Measurements from ENCODE around the gene LRRC23. TPM values are rescaled to one million over a fixed set of nuclear protein-coding genes. Genes with fewer than 3 reads are reported as not detected.
"Not testable (repeated sequence)": the region's sequence is repeated elsewhere in the genome, so short reads cannot be mapped to it uniquely, and the experiment has no call there.

Gene LRRC23
- polyA plus RNA-seq, 1 donor from 2014 or later, result 4.9 TPM

GRCh38 chr12:6868211-6869048, 36.2 kb upstream of the LRRC23 start:
- Mint-ChIP-seq H3K4me3 (peak overlapping the region; percentile 91 to 98 (median 94)), H3K27ac (peak overlapping the region; percentile 83 to 98 (median 84)), H3K9me3 (no peaks in the 10 kb centered on the region), H3K36me3 (peaks cover 1% of the 10 kb centered on the region), H3K27me3 (no peaks in the 10 kb centered on the region), H3K4me1 (peaks cover 23 to 33% (median 33%) of the 10 kb centered on the region in 3 donors)

- H3K9me3 Mint-ChIP-seq, result no peaks in the 10 kb centered on the region
- no peaks in the 10 kb centered on the region for H3K27me3 Mint-ChIP-seq
- peaks cover 23 to 39% (median 36%) of the 10 kb centered on the region in 3 donors for H3K4me1 Mint-ChIP-seq
- H3K27ac Mint-ChIP-seq, result peak overlapping the region; percentile 46 to 98 (median 84)
- peak overlapping the region; percentile 79 to 98 (median 94) for H3K4me3 Mint-ChIP-seq
- peaks cover 1% of the 10 kb centered on the region for H3K36me3 Mint-ChIP-seq
These were observed 35.3 kb upstream of the LRRC23 start for GRCh38 chr12:6869049-6870021.

GRCh38 chr12:6870304-6870703, 34.3 kb upstream of the LRRC23 start:
- not testable (repeated sequence) for H3K9me3 Mint-ChIP-seq, H3K36me3 Mint-ChIP-seq, H3K27me3 Mint-ChIP-seq
- peak overlapping the region in 2 of 3 donors; percentile 23 to 80 for H3K27ac Mint-ChIP-seq
- H3K4me1 Mint-ChIP-seq, result peaks cover 23 to 39% (median 36%) of the 10 kb centered on the region in 3 donors
- H3K4me3 Mint-ChIP-seq, result peak overlapping the region in 1 of 4 donors; percentile 98

- Mint-ChIP-seq H3K4me3 (peak overlapping the region; percentile 88 to 98 (median 95)), H3K4me1 (peaks cover 23 to 39% (median 38%) of the 10 kb centered on the region in 3 donors), H3K27ac (peak overlapping the region; percentile 67 to 78 (median 68)), H3K9me3 (no peaks in the 10 kb centered on the region), H3K36me3 (peaks cover 1% of the 10 kb centered on the region), H3K27me3 (no peaks in the 10 kb centered on the region)
These were observed 33.3 kb upstream of the LRRC23 start for GRCh38 chr12:6871052-6871957.

- H3K9me3 Mint-ChIP-seq, result no peaks in the 10 kb centered on the region
- no peaks in the 10 kb centered on the region for H3K27me3 Mint-ChIP-seq
- peaks cover 23 to 39% (median 35%) of the 10 kb centered on the region in 3 donors for H3K4me1 Mint-ChIP-seq
- H3K27ac Mint-ChIP-seq, result peak overlapping the region; percentile 68 to 86 (median 85)
- H3K4me3 Mint-ChIP-seq, result peak overlapping the region; percentile 88 to 98 (median 95)
- H3K36me3 Mint-ChIP-seq, result peaks cover 1% of the 10 kb centered on the region
These were observed 32.3 kb upstream of the LRRC23 start for GRCh38 chr12:6872073-6873048.

GRCh38 chr12:6873094-6874014, 31.3 kb upstream of the LRRC23 start, which contains the start of gene SPSB2:
Gene SPSB2, minus strand, starts transcription at chr12:6873303. Its CDS starts 402 bp downstream, at chr12:6872901.
- H3K9me3 Mint-ChIP-seq, result no peaks in the 10 kb centered on the region
- peak within 1 kb of the TSS; percentile 88 to 98 (median 95) for H3K4me3 Mint-ChIP-seq
- no peaks in the 10 kb centered on the region for H3K27me3 Mint-ChIP-seq
- H3K27ac Mint-ChIP-seq, result peak within 1 kb of the TSS; percentile 68 to 86 (median 85)
- H3K36me3 Mint-ChIP-seq, result peaks cover 1% of the 10 kb centered on the region
- H3K4me1 Mint-ChIP-seq, result peaks cover 22 to 38% (median 34%) of the 10 kb centered on the region in 3 donors

- H3K9me3 Mint-ChIP-seq, H3K36me3 Mint-ChIP-seq, H3K27me3 Mint-ChIP-seq: not testable (repeated sequence)
- H3K4me1 Mint-ChIP-seq, result peaks cover 15 to 32% (median 28%) of the 10 kb centered on the region in 3 donors
- peak overlapping the region; percentile 16 to 68 (median 31) for H3K27ac Mint-ChIP-seq
- peak overlapping the region; percentile 88 to 98 (median 95) for H3K4me3 Mint-ChIP-seq
These were observed 30.6 kb upstream of the LRRC23 start for GRCh38 chr12:6874015-6874368.

- H3K9me3 Mint-ChIP-seq, H3K4me3 Mint-ChIP-seq, H3K36me3 Mint-ChIP-seq, H3K27me3 Mint-ChIP-seq, H3K27ac Mint-ChIP-seq, H3K4me1 Mint-ChIP-seq: not testable (repeated sequence)
These were observed 24.8 kb upstream of the LRRC23 start for GRCh38 chr12:6879824-6880223.

- Mint-ChIP-seq H3K27ac (no peak overlapping the region), H3K9me3 (no peaks in the 10 kb centered on the region), H3K36me3 (peaks cover 2% of the 10 kb centered on the region), H3K4me1 (no peaks in the 10 kb centered on the region), H3K27me3 (no peaks in the 10 kb centered on the region), H3K4me3 (no peak overlapping the region)
These were observed 21.4 kb upstream of the LRRC23 start for GRCh38 chr12:6883252-6883651.

GRCh38 chr12:6883683-6884082, 20.9 kb upstream of the LRRC23 start:
- Mint-ChIP-seq H3K4me3 (no peak overlapping the region), H3K36me3 (peaks cover 2% of the 10 kb centered on the region), H3K27ac (no peak overlapping the region), H3K9me3 (no peaks in the 10 kb centered on the region), H3K4me1 (no peaks in the 10 kb centered on the region), H3K27me3 (no peaks in the 10 kb centered on the region)

GRCh38 chr12:6884539-6884938, 20.1 kb upstream of the LRRC23 start:
- no peaks in the 10 kb centered on the region for H3K9me3 Mint-ChIP-seq
- H3K27ac Mint-ChIP-seq, result no peak overlapping the region
- peaks cover 2% of the 10 kb centered on the region for H3K36me3 Mint-ChIP-seq
- no peaks in the 10 kb centered on the region for H3K4me1 Mint-ChIP-seq
- H3K27me3 Mint-ChIP-seq, result no peaks in the 10 kb centered on the region
- H3K4me3 Mint-ChIP-seq, result no peak overlapping the region

- not testable (repeated sequence) for H3K9me3 Mint-ChIP-seq, H3K27ac Mint-ChIP-seq, H3K36me3 Mint-ChIP-seq, H3K4me1 Mint-ChIP-seq, H3K27me3 Mint-ChIP-seq, H3K4me3 Mint-ChIP-seq
These were observed 18.2 kb upstream of the LRRC23 start for GRCh38 chr12:6886206-6886999.
